ENCODE data around the gene EIF4G1. TPM values are rescaled to one million over a fixed set of nuclear protein-coding genes. Genes with fewer than 3 reads are reported as not detected.

EIF4G1 gene
- total RNA-seq, 1 donor from 2014 or later = 137 TPM

- peak within 1 kb of the TSS; percentile 66 for H3K4me2 ChIP-seq
- H3K27ac Mint-ChIP-seq = no peak within 1 kb of the TSS
- H2AFZ ChIP-seq (replicated peaks) = peak within 1 kb of the TSS; percentile 76
- H3K4me1 Mint-ChIP-seq = peaks cover 9% of the 10 kb centered on the region
- no peak within 1 kb of the TSS for H3K9ac ChIP-seq
- H3K27me3 Mint-ChIP-seq (ENCODE audit: insufficient read depth, low read depth) = peaks cover 34% of the 10 kb centered on the region
- no peaks in the 10 kb centered on the region for H3K9me3 ChIP-seq (ENCODE audit: low read depth)
- H3K4me3 ChIP-seq = peak within 1 kb of the TSS; percentile 22
- H3K27ac ChIP-seq = no peak within 1 kb of the TSS
- H4K20me1 ChIP-seq (ENCODE audit: low read depth) = no peaks in the 10 kb centered on the region
- H3F3A ChIP-seq (ENCODE audit: low read depth) = no peaks in the 10 kb centered on the region
- H3K36me3 Mint-ChIP-seq = no peaks in the 10 kb centered on the region
- no peaks in the 10 kb centered on the region for H3K36me3 ChIP-seq
- TF ChIP-seq CTCF (IDR thresholded peaks at IDR 0.05) = no peak
- peak; percentile 37 for TF ChIP-seq EZH2 (IDR thresholded peaks at IDR 0.05)
- H3K9me3 Mint-ChIP-seq = no peaks in the 10 kb centered on the region
- H3K79me2 ChIP-seq (ENCODE audit: low read depth) = no peaks in the 10 kb centered on the region
- no peak within 1 kb of the TSS for H3K4me3 Mint-ChIP-seq
- no peak for DNase-seq (ENCODE audit: low spot score)
- peaks cover 54% of the 10 kb centered on the region for H3K27me3 ChIP-seq
- no peaks in the 10 kb centered on the region for H3K4me1 ChIP-seq
These were observed 38.2 kb upstream of the EIF4G1 start, which contains the start of gene ECE2 for GRCh38 chr3:184275961-184276910. Gene ECE2 (plus strand): TSS chr3:184276022. CDS start chr3:184276154, 132 bp downstream.

GRCh38 chr3:184277366-184277765 lies 37.0 kb upstream of the EIF4G1 start:
- no peak overlapping the region for H3K27ac ChIP-seq
- H3K4me1 ChIP-seq = no peaks in the 10 kb centered on the region
- H3K27me3 ChIP-seq = peaks cover 54% of the 10 kb centered on the region
- H3K27me3 Mint-ChIP-seq (ENCODE audit: insufficient read depth, low read depth) = peaks cover 33% of the 10 kb centered on the region
- H3K4me1 Mint-ChIP-seq = peaks cover 9% of the 10 kb centered on the region
- H3K27ac Mint-ChIP-seq = no peak overlapping the region
- TF ChIP-seq EZH2phosphoT487 (IDR thresholded peaks at IDR 0.05) (no peak), CTCF (IDR thresholded peaks at IDR 0.05) (no peak), EZH2 (IDR thresholded peaks at IDR 0.05) (no peak)
- H4K20me1 ChIP-seq (ENCODE audit: low read depth) = no peaks in the 10 kb centered on the region
- H3K9me3 ChIP-seq (ENCODE audit: low read depth) = no peaks in the 10 kb centered on the region
- H3F3A ChIP-seq (ENCODE audit: low read depth) = no peaks in the 10 kb centered on the region
- no peaks in the 10 kb centered on the region for H3K79me2 ChIP-seq (ENCODE audit: low read depth)
- H3K9me3 Mint-ChIP-seq = no peaks in the 10 kb centered on the region
- no peaks in the 10 kb centered on the region for H3K36me3 ChIP-seq
- no peaks in the 10 kb centered on the region for H3K36me3 Mint-ChIP-seq
- no peak overlapping the region for H3K4me3 ChIP-seq
- H3K4me3 Mint-ChIP-seq = peak overlapping the region; percentile 25
- H3K9ac ChIP-seq = no peak overlapping the region
- H2AFZ ChIP-seq (replicated peaks) = no peak overlapping the region
- no peak overlapping the region for H3K4me2 ChIP-seq
- no peak for DNase-seq (ENCODE audit: low spot score)

GRCh38 chr3:184282941-184283340 lies 31.5 kb upstream of the EIF4G1 start:
- TF ChIP-seq EZH2phosphoT487 (IDR thresholded peaks at IDR 0.05) (no peak), CTCF (IDR thresholded peaks at IDR 0.05) (no peak), EZH2 (IDR thresholded peaks at IDR 0.05) (no peak)
- H3K4me1 ChIP-seq = no peaks in the 10 kb centered on the region
- no peaks in the 10 kb centered on the region for H4K20me1 ChIP-seq (ENCODE audit: low read depth)
- H3K9me3 Mint-ChIP-seq = no peaks in the 10 kb centered on the region
- no peak overlapping the region for H3K27ac ChIP-seq
- H2AFZ ChIP-seq (replicated peaks) = no peak overlapping the region
- no peak for DNase-seq (ENCODE audit: low spot score)
- no peaks in the 10 kb centered on the region for H3K79me2 ChIP-seq (ENCODE audit: low read depth)
- no peak overlapping the region for H3K4me3 Mint-ChIP-seq
- no peaks in the 10 kb centered on the region for H3K36me3 ChIP-seq
- no peak overlapping the region for H3K4me2 ChIP-seq
- H3F3A ChIP-seq (ENCODE audit: low read depth) = no peaks in the 10 kb centered on the region
- no peaks in the 10 kb centered on the region for H3K9me3 ChIP-seq (ENCODE audit: low read depth)
- no peak overlapping the region for H3K9ac ChIP-seq
- no peak overlapping the region for H3K27ac Mint-ChIP-seq
- peaks cover 7% of the 10 kb centered on the region for H3K27me3 ChIP-seq
- H3K4me1 Mint-ChIP-seq = peaks cover 6% of the 10 kb centered on the region
- peaks cover 25% of the 10 kb centered on the region for H3K27me3 Mint-ChIP-seq (ENCODE audit: insufficient read depth, low read depth)
- no peak overlapping the region for H3K4me3 ChIP-seq
- no peaks in the 10 kb centered on the region for H3K36me3 Mint-ChIP-seq

Measured in neural progenitor cell (in vitro differentiated cells).